Breast epithelium (tissue), 4 donors: ENCODE results near the gene MTF2. TPM values are rescaled to one million over a fixed set of nuclear protein-coding genes. Genes with fewer than 3 reads are reported as not detected.
"Not testable (repeated sequence)": the region's sequence is repeated elsewhere in the genome, so short reads cannot be mapped to it uniquely, and the experiment has no call there.

Experiments used
- DNase-seq, 2 donors: peaks; one replicate each; pipeline ENCODE4 v3.0.0-alpha.2; 2019; ENCODE audit warnings: low spot score in 2 of 2
- H3K27ac ChIP-seq, 2 donors: fragments of 200-600 bp; sonication (generic) in 1 of 2; one replicate each; pipeline ENCODE4 v1.5.1; 2016 to 2019; ENCODE audit warnings: mild to moderate bottlenecking in 1 of 2
- H3K27me3 ChIP-seq, 2 donors: fragments of 200-600 bp; sonication (generic) in 1 of 2; one replicate each; pipeline versions ENCODE4 v1.5.1 to v1.6.0; 2017 to 2019; ENCODE audit warnings: control low read depth in 1 of 2, mild to moderate bottlenecking in 1 of 2
- H3K36me3 ChIP-seq: fragments of 200-600 bp; one replicate; pipeline ENCODE4 v1.5.1; 2019
- H3K4me1 ChIP-seq, 2 donors: fragments of 200-600 bp; sonication (generic); one replicate each; pipeline ENCODE4 v1.5.1; 2016 to 2019; ENCODE audit warnings: control low read depth in 1 of 2
- H3K4me3 ChIP-seq, 3 donors: fragments of 200-600 bp; sonication (generic); 1 replicate in 2 of 3; 2 replicates in 1 of 3; pipeline ENCODE4 v1.5.1; 2016 to 2019; ENCODE audit warnings: mild to moderate bottlenecking in 3 of 3, moderate library complexity in 2 of 3
- H3K9me3 ChIP-seq, 2 donors: fragments of 200-600 bp; sonication (generic) in 1 of 2; one replicate each; pipeline ENCODE4 v1.5.1; 2016 to 2019; ENCODE audit warnings: control low read depth in 1 of 2
- CTCF ChIP-seq, 3 donors: fragments of 450-650 bp; IDR thresholded peaks; one replicate each; pipeline ENCODE4 v1.5.1; 2016 to 2017; ENCODE audit warnings: antibody characterized with exemption in 3 of 3, mild to moderate bottlenecking in 3 of 3, moderate library complexity in 3 of 3
- POLR2A ChIP-seq: fragments of 450-650 bp; IDR thresholded peaks from one replicate; pipeline ENCODE4 v1.6.1; 2016; ENCODE audit warnings: antibody characterized with exemption, mild to moderate bottlenecking, moderate library complexity
- POLR2AphosphoS5 ChIP-seq, 3 donors: sonication (generic); formaldehyde crosslinking; IDR thresholded peaks; one replicate each; pipeline ENCODE4 v1.6.1; 2017; ENCODE audit warnings: antibody characterized with exemption in 3 of 3
- intact Hi-C: fragments of 100-400 bp; cut with DNase I; formaldehyde crosslinking; loops from one replicate; pipeline ENCODE4 v1.15.1; 2023; ENCODE audit warnings: low total_unique reads
- total RNA-seq, 3 donors: library from RNA; depleted of rRNA; stranded (reverse); fragments of >200 nt; gene quantifications; one replicate each; pipeline ENCODE4 v1.1.0, GENCODE V29; 2016

Gene MTF2
- total RNA-seq, 3 donors from 2014 or later: 11.0 to 37.9 (median 32.1) TPM

DNA sequence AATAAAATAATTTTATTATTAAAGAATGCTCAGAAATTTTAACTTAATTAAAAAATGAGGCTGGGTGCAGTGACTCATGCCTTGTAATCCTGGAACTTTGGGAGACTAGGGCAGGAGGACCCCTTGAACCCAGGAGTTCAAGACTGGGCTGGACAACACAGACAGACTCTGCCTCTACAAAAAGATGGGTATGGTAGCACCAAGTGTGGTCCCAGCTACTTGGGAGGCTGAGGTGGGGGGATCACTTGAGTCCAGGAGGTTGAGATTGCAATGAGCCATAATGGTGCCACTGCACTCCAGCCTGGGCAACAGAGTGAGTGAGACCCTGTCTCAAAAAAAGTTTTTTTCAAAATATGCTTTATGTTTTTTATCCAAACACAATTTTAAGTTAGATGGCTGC is 75.8 kb downstream of the MTF2 start:
- H3K36me3 ChIP-seq: no peaks in the 10 kb centered on the region
- no peaks in the 10 kb centered on the region for H3K9me3 ChIP-seq
- H3K27me3 ChIP-seq: no peaks in the 10 kb centered on the region
- TF ChIP-seq POLR2A (no peak), POLR2AphosphoS5 (IDR thresholded peaks at IDR 0.05) (no peak), CTCF (IDR thresholded peaks at IDR 0.05) (no peak)
- no peak overlapping the region for H3K27ac ChIP-seq
- intact Hi-C loops: no loop called here
- no peak for DNase-seq
- no peak overlapping the region for H3K4me3 ChIP-seq
- no peaks in the 10 kb centered on the region for H3K4me1 ChIP-seq

- Histone ChIP-seq H3K9me3 (no peaks in the 10 kb centered on the region), H3K36me3 (no peaks in the 10 kb centered on the region), H3K4me1 (no peaks in the 10 kb centered on the region), H3K27me3 (no peaks in the 10 kb centered on the region), H3K4me3 (no peak overlapping the region), H3K27ac (no peak overlapping the region)
- no peak for TF ChIP-seq CTCF (IDR thresholded peaks at IDR 0.05)
- no peak for TF ChIP-seq POLR2AphosphoS5 (IDR thresholded peaks at IDR 0.05)
- no peak for TF ChIP-seq POLR2A
- intact Hi-C loops: no loop called here
- DNase-seq: no peak
These were observed 76.3 kb downstream of the MTF2 start for GRCh38 chr1:93155335-93155734.

GRCh38 chr1:93159337-93159736 is 80.3 kb downstream of the MTF2 start:
- Histone ChIP-seq H3K4me1 (no peaks in the 10 kb centered on the region), H3K4me3 (no peak overlapping the region), H3K27me3 (no peaks in the 10 kb centered on the region), H3K9me3 (no peaks in the 10 kb centered on the region), H3K27ac (no peak overlapping the region), H3K36me3 (no peaks in the 10 kb centered on the region)
- intact Hi-C loops: no loop called here
- DNase-seq: no peak
- TF ChIP-seq POLR2AphosphoS5 (IDR thresholded peaks at IDR 0.05) (no peak), CTCF (IDR thresholded peaks at IDR 0.05) (no peak), POLR2A (no peak)

DNA sequence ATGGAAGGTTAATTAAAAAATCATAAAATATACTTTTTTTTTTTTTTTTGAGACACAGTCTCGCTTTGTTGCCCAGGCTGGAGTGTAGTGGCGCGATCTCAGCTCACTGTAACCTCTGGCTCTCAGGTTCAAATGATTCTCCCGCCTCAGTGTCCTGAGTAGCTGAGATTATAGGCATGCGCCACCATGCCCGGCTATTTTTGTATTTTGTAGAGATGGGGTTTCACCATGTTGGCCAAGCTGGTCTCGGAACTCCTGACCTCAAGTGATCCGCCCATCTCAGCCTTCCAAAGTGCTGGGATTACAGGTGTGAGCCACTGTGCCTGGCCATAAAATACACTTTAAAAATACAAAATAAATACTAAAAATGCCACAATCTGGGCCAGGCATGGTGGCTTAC is 84.2 kb downstream of the MTF2 start:
- H3K27me3 ChIP-seq, H3K4me3 ChIP-seq, intact Hi-C loops, H3K27ac ChIP-seq, H3K36me3 ChIP-seq, H3K9me3 ChIP-seq, DNase-seq, H3K4me1 ChIP-seq: not testable (repeated sequence)

- Histone ChIP-seq H3K4me1 (no peaks in the 10 kb centered on the region), H3K36me3 (no peaks in the 10 kb centered on the region), H3K4me3 (no peak overlapping the region), H3K27me3 (no peaks in the 10 kb centered on the region), H3K9me3 (no peaks in the 10 kb centered on the region), H3K27ac (no peak overlapping the region)
- DNase-seq: no peak
- intact Hi-C loops: no loop called here
- no peak for TF ChIP-seq POLR2A
- no peak for TF ChIP-seq CTCF (IDR thresholded peaks at IDR 0.05)
- TF ChIP-seq POLR2AphosphoS5 (IDR thresholded peaks at IDR 0.05): no peak
These were observed 85.7 kb downstream of the MTF2 start for GRCh38 chr1:93164816-93165215.

DNA sequence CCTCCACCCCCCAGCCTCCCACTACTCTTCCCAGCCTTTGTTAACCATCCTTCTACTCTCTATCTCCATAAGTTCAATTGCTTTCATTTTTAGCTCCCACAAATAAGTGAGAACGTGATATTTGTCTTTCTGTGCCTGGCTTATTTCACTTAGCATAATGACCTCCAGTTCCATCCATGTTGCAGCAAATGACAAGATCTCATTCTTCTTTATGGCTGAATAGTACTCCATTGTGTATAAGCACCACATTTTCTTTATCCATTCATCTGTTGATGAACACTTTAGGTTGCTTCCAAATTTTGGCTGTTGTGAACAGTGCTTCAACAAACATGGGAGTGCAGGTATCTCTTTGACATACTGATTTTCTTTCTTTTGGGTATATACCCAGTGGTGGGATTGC is 86.8 kb downstream of the MTF2 start:
- H3K27me3 ChIP-seq, H3K36me3 ChIP-seq, H3K4me3 ChIP-seq, H3K9me3 ChIP-seq, H3K27ac ChIP-seq, intact Hi-C loops, DNase-seq, H3K4me1 ChIP-seq: not testable (repeated sequence)
